Tibial nerve (tissue), 4 donors: ENCODE measurements around the gene NR1H4.

Experiments used
- EP300 ChIP-seq, 2 donors: sonication (generic); formaldehyde crosslinking; IDR thresholded peaks; one replicate each; pipeline ENCODE4 v1.6.1; 2017; ENCODE audit warnings: antibody characterized with exemption in 2 of 2, mild to moderate bottlenecking in 1 of 2
- POLR2A ChIP-seq, 2 donors: fragments of 450-650 bp; IDR thresholded peaks; one replicate each; pipeline ENCODE4 v1.6.1; 2017; ENCODE audit warnings: antibody characterized with exemption in 2 of 2, mild to moderate bottlenecking in 2 of 2, moderate library complexity in 2 of 2
- TF ChIP-seq, protein P1 (sequence below), 5 experiments: fragments of 200-600 bp in 3 of 5; fragments of 450-650 bp in 2 of 5; sonication (generic) in 3 of 5; IDR thresholded peaks; one replicate each; pipeline ENCODE4 v1.5.1; 2016 to 2019; ENCODE audit warnings: antibody characterized with exemption in 5 of 5, mild to moderate bottlenecking in 3 of 5, moderate library complexity in 2 of 5

DNA sequence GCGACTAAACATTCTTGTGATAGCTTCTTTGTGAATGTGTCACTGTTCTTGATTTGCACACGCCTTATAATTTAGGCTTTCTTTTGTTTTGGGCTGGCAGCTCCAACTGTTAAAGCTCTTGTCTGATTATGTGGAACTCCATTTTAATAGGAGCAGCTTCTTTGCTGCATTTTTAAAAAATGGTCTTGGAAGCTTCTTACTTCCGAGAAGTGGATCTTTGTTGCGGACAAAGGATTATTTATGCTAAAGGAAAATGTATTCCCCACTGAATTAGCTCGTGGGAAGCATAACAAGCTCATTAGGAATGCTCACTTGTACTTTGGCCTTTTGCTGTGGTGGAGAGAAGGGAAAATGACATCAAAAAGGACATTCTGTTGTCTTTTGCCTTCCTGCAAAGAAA lies 119.8 kb downstream of the NR1H4 start:
- TF ChIP-seq, protein P1, sequence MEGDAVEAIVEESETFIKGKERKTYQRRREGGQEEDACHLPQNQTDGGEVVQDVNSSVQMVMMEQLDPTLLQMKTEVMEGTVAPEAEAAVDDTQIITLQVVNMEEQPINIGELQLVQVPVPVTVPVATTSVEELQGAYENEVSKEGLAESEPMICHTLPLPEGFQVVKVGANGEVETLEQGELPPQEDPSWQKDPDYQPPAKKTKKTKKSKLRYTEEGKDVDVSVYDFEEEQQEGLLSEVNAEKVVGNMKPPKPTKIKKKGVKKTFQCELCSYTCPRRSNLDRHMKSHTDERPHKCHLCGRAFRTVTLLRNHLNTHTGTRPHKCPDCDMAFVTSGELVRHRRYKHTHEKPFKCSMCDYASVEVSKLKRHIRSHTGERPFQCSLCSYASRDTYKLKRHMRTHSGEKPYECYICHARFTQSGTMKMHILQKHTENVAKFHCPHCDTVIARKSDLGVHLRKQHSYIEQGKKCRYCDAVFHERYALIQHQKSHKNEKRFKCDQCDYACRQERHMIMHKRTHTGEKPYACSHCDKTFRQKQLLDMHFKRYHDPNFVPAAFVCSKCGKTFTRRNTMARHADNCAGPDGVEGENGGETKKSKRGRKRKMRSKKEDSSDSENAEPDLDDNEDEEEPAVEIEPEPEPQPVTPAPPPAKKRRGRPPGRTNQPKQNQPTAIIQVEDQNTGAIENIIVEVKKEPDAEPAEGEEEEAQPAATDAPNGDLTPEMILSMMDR (IDR thresholded peaks at IDR 0.05), result no peak
- peak in 1 of 2 donors; percentile 57 for TF ChIP-seq EP300 (IDR thresholded peaks at IDR 0.05)
- no peak for TF ChIP-seq POLR2A (IDR thresholded peaks at IDR 0.05)
